Adrenal gland (tissue), 5 donors: ENCODE data around the gene CTNND2.

Experiments used
- CTCF ChIP-seq, 6 experiments: fragments of 450-650 bp in 4 of 6; fragments of 200-600 bp in 2 of 6; sonication (generic) in 1 of 6; IDR thresholded peaks; 1 replicate in 5 of 6; 2 replicates in 1 of 6; pipeline versions ENCODE4 v1.5.1 to v1.8.0; 2016 to 2021; ENCODE audit warnings: antibody characterized with exemption in 6 of 6, mild to moderate bottlenecking in 2 of 6, moderate library complexity in 1 of 6
- POLR2A ChIP-seq, 2 donors: fragments of 450-650 bp; IDR thresholded peaks; one replicate each; pipeline ENCODE4 v1.6.1; 2017; ENCODE audit warnings: antibody characterized with exemption in 2 of 2, mild to moderate bottlenecking in 2 of 2, moderate library complexity in 1 of 2
- donor health status: DM: no; HTN: no; CAD: no.

GRCh38 chr5:11181940-11182339 is 722.3 kb downstream of the CTNND2 start:
- TF ChIP-seq POLR2A (IDR thresholded peaks at IDR 0.05) (no peak), CTCF (IDR thresholded peaks at IDR 0.05) (no peak)
